Measurements from ENCODE around the gene NMT2. TPM values are rescaled to one million over a fixed set of nuclear protein-coding genes. Genes with fewer than 3 reads are reported as not detected.
A peak's percentile ranks its signal among the peaks of the same experiment; 100 is the strongest.

The NMT2 gene
- polyA plus RNA-seq, 3 donors, result 0.35 to 1.1 (median 0.36) TPM

- H3K36me3 ChIP-seq (replicated peaks in 1 of 2; ENCODE audit: control insufficient read depth in 1 of 2, insufficient read depth in 2 of 2, low read length in 2 of 2), result no peaks in the 10 kb centered on the region
- H3K27ac Mint-ChIP-seq, result no peak overlapping the region
- H3K4me1 Mint-ChIP-seq, result peaks cover 9% of the 10 kb centered on the region
- H3K79me2 ChIP-seq (ENCODE audit: insufficient read depth, low read length), result no peaks in the 10 kb centered on the region
- H3K36me3 Mint-ChIP-seq, result no peaks in the 10 kb centered on the region
- H3K27ac ChIP-seq (ENCODE audit: low read depth in 1 of 2, low read length in 2 of 2), result no peak overlapping the region
- H3K4me2 ChIP-seq (replicated peaks; ENCODE audit: extremely low read depth, low read length, poor library complexity, severe bottlenecking), result no peak overlapping the region
- H3K9me3 Mint-ChIP-seq, result peaks cover 0 to 1% (median 0%) of the 10 kb centered on the region in 7 donors
- H3K4me1 ChIP-seq (ENCODE audit: control insufficient read depth in 1 of 2, insufficient read depth in 2 of 2, low read length in 2 of 2), result peaks cover 0 to 3% of the 10 kb centered on the region in 2 donors
- 98% methylated on average over 5 of the region's 6 CpGs for WGBS (ENCODE audit: insufficient coverage)
- no peaks in the 10 kb centered on the region for H4K20me1 ChIP-seq (ENCODE audit: insufficient read depth, low read length)
- no peaks in the 10 kb centered on the region for H3K9me3 ChIP-seq (replicated peaks in 1 of 2; ENCODE audit: control insufficient read depth in 1 of 2, insufficient read depth in 1 of 2, low read length in 2 of 2)
- no peak overlapping the region for H2AFZ ChIP-seq (ENCODE audit: insufficient read depth, low read depth, low read length, poor library complexity, severe bottlenecking)
- H3K9ac ChIP-seq (ENCODE audit: insufficient read depth, low read length, poor library complexity, severe bottlenecking), result no peak overlapping the region
- no peak for TF ChIP-seq CTCF (IDR thresholded peaks at IDR 0.05)
- DNase-seq, result no peak
- H3K4me3 Mint-ChIP-seq, result no peak overlapping the region
- no peak overlapping the region for H3K4me3 ChIP-seq (replicated peaks in 1 of 3; ENCODE audit: low read depth in 2 of 3, low read length in 3 of 3)
- peaks cover 0 to 7% of the 10 kb centered on the region in 2 donors for H3K27me3 ChIP-seq (ENCODE audit: control insufficient read depth in 2 of 2, insufficient read depth in 2 of 2, low read length in 2 of 2)
- intact Hi-C loops (cut with micrococcal nuclease), result no loop called here
- H3K27me3 Mint-ChIP-seq (ENCODE audit: low read depth in 3 of 3), result peaks cover 2 to 28% (median 21%) of the 10 kb centered on the region in 3 donors
Observed at GRCh38 chr10:15211464-15211979, 43.0 kb upstream of the NMT2 start.

DNA sequence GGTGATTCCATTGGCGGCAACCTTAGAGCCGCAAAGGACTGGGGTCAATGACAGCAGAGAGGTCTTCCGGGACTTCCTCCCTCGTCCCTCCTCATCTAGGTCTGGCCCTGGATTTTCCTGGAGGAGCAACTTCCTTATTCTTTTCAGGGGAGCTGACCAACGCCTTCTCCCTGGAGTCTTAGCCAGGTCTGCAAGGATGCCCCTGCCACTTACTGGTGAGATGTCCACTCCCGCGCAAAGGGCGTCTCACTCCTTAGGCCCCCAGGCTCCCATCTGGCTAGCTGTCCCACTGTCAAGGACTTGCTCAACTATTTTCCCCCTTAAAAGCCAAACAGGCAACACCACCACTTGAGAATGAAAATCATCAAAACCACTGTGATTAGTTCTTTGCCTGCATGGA lies 42.0 kb upstream of the NMT2 start:
- H3K36me3 Mint-ChIP-seq, result no peaks in the 10 kb centered on the region
- Histone ChIP-seq H3K36me3 (replicated peaks in 1 of 2; ENCODE audit: control insufficient read depth in 1 of 2, insufficient read depth in 2 of 2, low read length in 2 of 2) (no peaks in the 10 kb centered on the region), H4K20me1 (ENCODE audit: insufficient read depth, low read length) (no peaks in the 10 kb centered on the region), H3K27me3 (ENCODE audit: control insufficient read depth in 2 of 2, insufficient read depth in 2 of 2, low read length in 2 of 2) (peaks cover 0 to 7% of the 10 kb centered on the region in 2 donors), H3K4me2 (replicated peaks; ENCODE audit: extremely low read depth, low read length, poor library complexity, severe bottlenecking) (no peak overlapping the region), H3K9me3 (replicated peaks in 1 of 2; ENCODE audit: control insufficient read depth in 1 of 2, insufficient read depth in 1 of 2, low read length in 2 of 2) (no peaks in the 10 kb centered on the region), H3K9ac (ENCODE audit: insufficient read depth, low read length, poor library complexity, severe bottlenecking) (no peak overlapping the region), H3K27ac (ENCODE audit: low read depth in 1 of 2, low read length in 2 of 2) (no peak overlapping the region), H3K79me2 (ENCODE audit: insufficient read depth, low read length) (no peaks in the 10 kb centered on the region), H3K4me3 (replicated peaks in 1 of 3; ENCODE audit: low read depth in 2 of 3, low read length in 3 of 3) (no peak overlapping the region), H2AFZ (ENCODE audit: insufficient read depth, low read depth, low read length, poor library complexity, severe bottlenecking) (no peak overlapping the region), H3K4me1 (ENCODE audit: control insufficient read depth in 1 of 2, insufficient read depth in 2 of 2, low read length in 2 of 2) (peaks cover 0 to 3% of the 10 kb centered on the region in 2 donors)
- no peak for TF ChIP-seq CTCF (IDR thresholded peaks at IDR 0.05)
- H3K27me3 Mint-ChIP-seq (ENCODE audit: low read depth in 3 of 3), result peaks cover 2 to 29% (median 28%) of the 10 kb centered on the region in 3 donors
- DNase-seq, result no peak
- intact Hi-C loops (cut with micrococcal nuclease), result no loop called here
- 92% methylated on average over 8 of the region's 8 CpGs for WGBS (ENCODE audit: insufficient coverage)
- H3K27ac Mint-ChIP-seq, result no peak overlapping the region
- H3K9me3 Mint-ChIP-seq, result peaks cover 0 to 3% (median 0%) of the 10 kb centered on the region in 7 donors
- peak overlapping the region in 1 of 2 donors; percentile 54 for H3K4me3 Mint-ChIP-seq
- H3K4me1 Mint-ChIP-seq, result peaks cover 9% of the 10 kb centered on the region
